GM12874 (cell line): ENCODE results near the gene CADM1.

Source experiments
- TF ChIP-seq, protein P1 (sequence below): IDR thresholded peaks from 2 replicates; pipeline ENCODE4 v1.5.1; 2011; ENCODE audit warnings: low read depth, mild to moderate bottlenecking, control low read depth, low read length, moderate library complexity; ENCODE audit not compliant: insufficient read depth

CADM1 gene

DNA sequence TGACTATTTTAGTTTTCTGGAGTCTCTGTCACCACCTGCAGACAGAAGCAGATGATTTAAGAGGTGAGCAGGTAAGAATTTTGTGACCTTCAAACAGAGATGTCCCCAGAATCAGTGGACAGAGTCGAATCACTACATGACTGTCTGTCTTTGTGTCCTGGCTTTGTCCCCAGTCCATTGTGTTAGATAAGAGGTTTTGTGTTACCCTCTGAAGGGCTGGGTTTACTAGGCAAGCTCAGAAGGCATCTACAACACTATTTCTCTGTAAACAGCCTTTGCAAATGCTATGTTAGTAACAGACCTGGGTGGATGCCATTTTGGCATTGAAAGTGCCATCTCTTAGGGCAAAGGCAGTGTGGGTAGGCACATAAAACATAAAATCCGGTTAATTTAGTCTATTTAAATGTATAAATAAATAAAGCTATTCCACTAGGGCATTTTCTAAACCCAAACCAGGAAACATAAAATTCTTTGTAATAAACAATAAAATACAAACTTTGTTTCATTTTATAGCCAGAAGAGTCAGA, 40.3 kb upstream of the CADM1 start:
- TF ChIP-seq, protein P1, sequence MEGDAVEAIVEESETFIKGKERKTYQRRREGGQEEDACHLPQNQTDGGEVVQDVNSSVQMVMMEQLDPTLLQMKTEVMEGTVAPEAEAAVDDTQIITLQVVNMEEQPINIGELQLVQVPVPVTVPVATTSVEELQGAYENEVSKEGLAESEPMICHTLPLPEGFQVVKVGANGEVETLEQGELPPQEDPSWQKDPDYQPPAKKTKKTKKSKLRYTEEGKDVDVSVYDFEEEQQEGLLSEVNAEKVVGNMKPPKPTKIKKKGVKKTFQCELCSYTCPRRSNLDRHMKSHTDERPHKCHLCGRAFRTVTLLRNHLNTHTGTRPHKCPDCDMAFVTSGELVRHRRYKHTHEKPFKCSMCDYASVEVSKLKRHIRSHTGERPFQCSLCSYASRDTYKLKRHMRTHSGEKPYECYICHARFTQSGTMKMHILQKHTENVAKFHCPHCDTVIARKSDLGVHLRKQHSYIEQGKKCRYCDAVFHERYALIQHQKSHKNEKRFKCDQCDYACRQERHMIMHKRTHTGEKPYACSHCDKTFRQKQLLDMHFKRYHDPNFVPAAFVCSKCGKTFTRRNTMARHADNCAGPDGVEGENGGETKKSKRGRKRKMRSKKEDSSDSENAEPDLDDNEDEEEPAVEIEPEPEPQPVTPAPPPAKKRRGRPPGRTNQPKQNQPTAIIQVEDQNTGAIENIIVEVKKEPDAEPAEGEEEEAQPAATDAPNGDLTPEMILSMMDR, result no peak

DNA sequence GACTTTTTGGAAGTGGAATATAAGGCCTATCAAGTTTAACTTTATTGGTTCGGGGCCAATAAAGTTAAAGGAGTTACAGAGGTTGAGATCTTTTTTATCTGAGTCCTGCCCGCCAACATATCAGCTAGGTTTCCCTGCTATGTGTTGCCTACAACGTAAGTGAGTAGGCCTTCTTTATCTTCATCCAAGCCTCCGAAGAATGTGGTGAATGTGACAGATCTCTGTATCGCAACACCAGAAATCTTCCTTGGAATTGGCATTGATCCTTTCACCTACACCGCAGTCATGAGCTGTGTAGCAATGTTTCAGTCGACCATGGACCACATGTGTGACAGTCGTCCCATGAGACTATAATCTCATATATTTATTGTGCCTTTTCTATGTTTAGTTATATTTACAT, 37.3 kb upstream of the CADM1 start:
- TF ChIP-seq, protein P1, result no peak

DNA sequence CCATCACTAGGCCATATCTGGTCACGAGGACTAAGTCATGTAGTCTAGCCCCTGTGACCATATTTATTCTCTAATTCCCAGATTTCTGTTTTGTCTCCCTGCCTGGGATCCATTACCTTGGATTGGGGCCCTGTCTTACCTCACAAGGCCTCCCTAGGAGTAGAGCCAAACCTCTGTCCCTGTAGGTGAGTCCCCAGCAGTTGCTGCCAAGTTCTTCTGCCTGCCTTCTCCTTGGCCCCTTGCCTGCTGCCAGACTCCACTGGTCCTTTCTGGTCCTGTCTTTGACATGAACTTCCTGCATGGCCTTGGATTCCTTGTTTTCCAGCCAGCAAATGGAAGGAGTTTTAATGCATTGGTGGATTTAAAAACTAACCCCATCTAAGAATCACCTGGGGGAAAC, 35.6 kb upstream of the CADM1 start:
- TF ChIP-seq, protein P1, result no peak

DNA sequence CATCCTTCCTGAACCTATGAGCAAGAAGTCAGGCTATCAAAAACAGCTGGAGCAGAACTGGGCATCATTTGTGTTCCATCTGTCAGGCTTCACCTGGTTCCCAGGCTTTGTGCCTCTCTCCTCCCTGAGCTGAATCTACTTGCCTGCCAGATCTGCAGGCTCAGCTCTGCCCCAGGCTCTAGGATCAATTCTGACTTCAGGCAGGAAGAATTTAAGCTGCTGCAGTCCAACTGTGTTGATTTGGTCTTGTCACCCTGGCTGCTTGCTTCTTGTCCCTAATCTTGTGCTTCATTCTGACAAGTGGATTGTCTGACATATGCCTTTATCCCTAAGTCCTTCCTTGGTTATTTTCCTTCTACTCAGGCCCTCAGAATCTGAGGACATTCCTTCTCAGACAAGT, 31.6 kb upstream of the CADM1 start:
- TF ChIP-seq, protein P1, result no peak

DNA sequence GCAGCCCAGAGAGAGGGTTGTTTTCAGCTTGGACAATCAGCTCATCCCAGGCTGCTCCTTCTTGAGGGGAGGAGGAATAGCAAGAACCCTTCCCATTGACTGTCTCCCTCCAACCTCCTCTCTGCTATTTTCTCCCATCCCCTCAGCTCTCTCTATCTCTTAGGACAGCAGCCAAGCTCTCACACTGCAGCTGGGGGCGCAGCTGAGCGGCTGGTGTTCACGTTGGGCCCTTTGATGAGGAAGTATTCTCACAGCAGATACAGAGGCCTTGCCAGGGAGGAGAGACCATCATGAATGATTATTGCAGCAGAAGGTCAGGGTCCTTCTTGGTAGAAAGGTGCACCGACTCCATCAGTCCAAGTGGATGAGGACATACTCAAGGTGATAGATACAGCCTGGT, 26.5 kb upstream of the CADM1 start:
- TF ChIP-seq, protein P1, result peak; percentile 29; the same call in 1 of the 2 replicates

DNA sequence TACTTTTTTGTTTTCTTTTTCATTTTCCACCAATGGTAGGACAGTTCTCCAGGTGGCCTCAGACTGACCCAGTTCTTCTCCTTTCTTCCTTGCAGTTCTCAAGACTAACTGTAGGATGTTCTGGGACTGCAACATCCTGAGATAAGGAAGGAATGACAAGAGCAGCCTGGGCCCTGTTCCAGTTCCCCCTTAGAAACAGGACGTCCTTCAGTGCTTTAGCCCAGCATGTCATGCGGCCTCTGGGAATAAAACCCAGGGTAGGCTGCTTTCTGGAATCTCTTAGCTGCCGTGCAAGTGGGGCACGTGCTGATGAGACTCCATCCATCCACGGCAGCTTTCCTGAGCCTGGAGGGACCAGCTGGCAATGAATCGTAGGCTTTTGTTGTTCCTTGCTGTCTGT, 24.0 kb upstream of the CADM1 start:
- TF ChIP-seq, protein P1, result no peak

DNA sequence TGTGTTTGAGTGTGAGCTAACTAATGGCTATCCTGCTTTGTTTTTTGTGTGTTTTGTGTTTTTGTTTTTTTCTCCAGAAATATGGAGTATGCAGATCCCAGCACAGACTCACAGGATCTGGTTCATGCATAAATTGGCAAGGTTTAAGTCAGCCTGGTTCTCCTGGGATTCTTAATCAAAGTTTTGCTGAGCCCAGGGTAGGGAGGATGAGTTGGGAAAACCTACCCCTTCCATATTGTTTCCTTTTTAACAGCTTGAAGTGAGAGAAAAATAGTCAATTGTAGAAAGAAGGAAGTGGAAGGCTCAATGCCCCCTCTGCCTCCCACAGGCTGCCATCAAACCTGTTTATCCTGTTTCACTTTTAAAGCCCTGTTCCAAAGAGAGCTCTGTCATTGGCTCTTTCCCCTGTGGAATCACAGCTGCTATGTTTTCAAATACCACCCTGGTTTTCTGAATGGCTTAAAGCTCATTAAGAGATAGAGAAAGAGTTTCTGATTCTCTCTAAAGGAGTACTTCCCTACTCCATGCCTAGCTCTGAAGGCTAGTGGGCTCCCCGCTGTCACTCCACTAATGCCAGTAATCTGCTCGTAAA, 23.4 kb upstream of the CADM1 start:
- TF ChIP-seq, protein P1, result no peak
